ENCODE measurements around the gene CFAP410. TPM values are rescaled to one million over a fixed set of nuclear protein-coding genes. Genes with fewer than 3 reads are reported as not detected.
A peak's percentile ranks its signal among the peaks of the same experiment; 100 is the strongest.

CFAP410 gene
- total and polyA plus RNA-seq, 7 donors = 8.3 to 13.7 (median 10.1) TPM

GRCh38 chr21:44292812-44293195 is 46.4 kb downstream of the CFAP410 start:
- TF ChIP-seq CTCF (IDR thresholded peaks at IDR 0.05) = no peak
- H3K27ac ChIP-seq = no peak overlapping the region
- intact Hi-C loops (cut with DNase I) = no loop called here
- ATAC-seq (no peak), DNase-seq (peak; percentile 8 to 50)
- H3K9me3 ChIP-seq = no peaks in the 10 kb centered on the region
- 82 to 90% (median 84%) methylated on average over 14 to 15 of the region's 15 CpGs for WGBS, 3 donors
- peaks cover 4% of the 10 kb centered on the region for H3K4me1 ChIP-seq
- H3K27me3 ChIP-seq (ENCODE audit: insufficient read depth in 3 of 3, low read length in 2 of 3) = peaks cover 0 to 17% (median 3%) of the 10 kb centered on the region in 3 donors
- H3K36me3 ChIP-seq (ENCODE audit: insufficient read depth in 1 of 2, low read depth in 1 of 2) = no peaks in the 10 kb centered on the region
- no peak overlapping the region for H3K4me3 ChIP-seq

GRCh38 chr21:44291936-44292811 is 47.0 kb downstream of the CFAP410 start:
- Histone ChIP-seq H3K36me3 (ENCODE audit: insufficient read depth in 1 of 2, low read depth in 1 of 2) (no peaks in the 10 kb centered on the region), H3K27me3 (ENCODE audit: insufficient read depth in 3 of 3, low read length in 2 of 3) (peaks cover 0 to 18% (median 3%) of the 10 kb centered on the region in 3 donors), H3K9me3 (no peaks in the 10 kb centered on the region), H3K27ac (no peak overlapping the region), H3K4me3 (no peak overlapping the region), H3K4me1 (no peaks in the 10 kb centered on the region)
- TF ChIP-seq CTCF (IDR thresholded peaks at IDR 0.05) = no peak
- ATAC-seq = no peak
- WGBS, 3 donors = 56 to 64% (median 58%) methylated on average over 23 to 25 of the region's 25 CpGs
- DNase-seq = peak; percentile 20 to 58
- intact Hi-C loops (cut with DNase I) = no loop called here

DNA sequence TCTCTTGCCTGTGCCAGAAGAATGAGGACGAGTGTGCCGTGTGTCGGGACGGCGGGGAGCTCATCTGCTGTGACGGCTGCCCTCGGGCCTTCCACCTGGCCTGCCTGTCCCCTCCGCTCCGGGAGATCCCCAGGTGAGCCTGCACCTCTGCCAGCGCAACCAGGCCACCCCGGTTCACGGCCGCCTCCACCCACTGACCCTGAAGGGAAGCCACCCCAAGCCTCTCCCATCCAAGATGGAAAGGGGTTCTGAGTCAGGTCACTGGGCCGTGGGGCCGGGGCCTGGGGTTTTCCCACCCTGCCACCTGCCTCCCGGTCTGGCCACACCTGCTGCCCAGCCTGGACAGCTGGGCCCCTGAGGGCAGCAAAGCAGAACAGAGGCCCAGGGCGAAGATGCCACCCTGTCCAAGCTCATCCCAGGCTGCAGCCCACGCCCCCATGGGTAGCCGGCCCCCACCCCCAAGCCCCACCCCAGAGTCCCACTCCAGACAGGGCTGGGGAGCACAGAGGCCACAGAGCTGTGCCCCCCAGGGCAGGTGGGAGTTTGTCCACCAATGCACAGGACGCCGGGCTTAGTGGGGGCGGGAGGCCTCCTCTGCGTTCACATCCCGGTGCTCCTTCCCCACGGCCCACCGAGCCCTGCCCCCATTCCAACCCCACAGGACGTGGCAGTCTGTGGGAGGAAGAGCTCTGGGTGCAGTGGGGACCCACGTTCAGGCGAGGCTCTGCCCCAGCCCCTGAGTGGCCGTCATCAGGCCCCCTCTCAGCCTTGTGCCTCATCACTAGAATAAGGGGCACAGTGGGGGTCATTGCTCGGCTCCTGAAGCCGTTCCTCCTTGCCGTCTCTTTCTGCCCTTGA is 47.9 kb downstream of the CFAP410 start:
- intact Hi-C loops (cut with DNase I) = no loop called here
- WGBS, 3 donors = 77 to 86% (median 77%) methylated on average over 32 to 33 of the region's 33 CpGs
- ATAC-seq = no peak
- H3K9me3 ChIP-seq = no peaks in the 10 kb centered on the region
- peak; percentile 7 to 54 for DNase-seq
- no peak for TF ChIP-seq CTCF (IDR thresholded peaks at IDR 0.05)
- H3K36me3 ChIP-seq (ENCODE audit: insufficient read depth in 1 of 2, low read depth in 1 of 2) = no peaks in the 10 kb centered on the region
- peaks cover 0 to 21% (median 3%) of the 10 kb centered on the region in 3 donors for H3K27me3 ChIP-seq (ENCODE audit: insufficient read depth in 3 of 3, low read length in 2 of 3)
- no peak overlapping the region for H3K4me3 ChIP-seq
- no peak overlapping the region for H3K27ac ChIP-seq
- H3K4me1 ChIP-seq = no peaks in the 10 kb centered on the region

- H3K4me3 ChIP-seq = no peak overlapping the region
- H3K36me3 ChIP-seq (ENCODE audit: insufficient read depth in 1 of 2, low read depth in 1 of 2) = no peaks in the 10 kb centered on the region
- intact Hi-C loops (cut with DNase I) = no loop called here
- H3K9me3 ChIP-seq = no peaks in the 10 kb centered on the region
- peaks cover 0 to 27% (median 6%) of the 10 kb centered on the region in 3 donors for H3K27me3 ChIP-seq (ENCODE audit: insufficient read depth in 3 of 3, low read length in 2 of 3)
- no peak for TF ChIP-seq CTCF (IDR thresholded peaks at IDR 0.05)
- no peak overlapping the region for H3K27ac ChIP-seq
- peak; percentile 6 to 39 for DNase-seq
- ATAC-seq = no peak
- 69 to 80% (median 70%) methylated on average over 16 of the region's 16 CpGs for WGBS, 3 donors
- no peaks in the 10 kb centered on the region for H3K4me1 ChIP-seq
These were observed 48.7 kb downstream of the CFAP410 start for GRCh38 chr21:44290327-44291077.

Measured in psoas muscle (tissue), 8 donors.